CD4-positive, alpha-beta T cell treated with Interleukin-15 for 4 hours (primary cell): ENCODE results near the gene PNP.
"Not testable (repeated sequence)": the region's sequence is repeated elsewhere in the genome, so short reads cannot be mapped to it uniquely, and the experiment has no call there.

Source experiments
- DNase-seq: peaks from one replicate; pipeline ENCODE4 v3.0.0-alpha.2; 2020; ENCODE audit warnings: low spot score

The PNP gene

DNA sequence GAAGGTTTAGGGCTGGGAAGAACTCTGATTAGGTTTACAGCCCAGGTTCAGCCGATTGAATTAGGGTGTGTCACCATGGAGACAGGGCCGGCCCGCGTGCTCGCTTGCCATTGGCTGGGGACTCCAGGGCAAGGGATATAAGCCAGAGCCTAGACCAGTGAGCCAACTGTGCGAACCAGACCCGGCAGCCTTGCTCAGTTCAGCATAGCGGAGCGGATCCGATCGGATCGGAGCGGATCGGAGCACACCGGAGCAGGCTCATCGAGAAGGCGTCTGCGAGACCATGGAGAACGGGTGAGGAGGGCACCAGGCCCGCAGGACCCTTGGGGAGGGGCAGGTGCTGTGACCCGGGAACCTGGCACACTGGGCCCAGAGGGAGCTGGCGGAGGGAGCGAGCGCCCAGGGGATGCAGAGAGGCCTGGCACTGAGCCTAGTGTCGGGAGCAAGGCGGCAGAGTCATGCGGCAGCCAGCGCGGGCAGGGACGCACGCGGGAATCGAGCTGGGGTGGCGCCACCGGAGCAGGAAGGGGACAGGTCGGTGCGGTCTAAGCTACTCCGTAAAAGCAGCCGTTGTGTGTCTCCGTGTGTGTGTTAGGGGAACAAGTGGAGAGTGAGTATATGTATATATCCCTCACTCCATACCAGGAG lies at the start of gene PNP:
TSS of gene PNP (plus strand) at position 165 of the 648 bp plus-strand sequence. CDS start at position 284, 119 bp downstream.
- DNase-seq: peak; percentile 93

DNA sequence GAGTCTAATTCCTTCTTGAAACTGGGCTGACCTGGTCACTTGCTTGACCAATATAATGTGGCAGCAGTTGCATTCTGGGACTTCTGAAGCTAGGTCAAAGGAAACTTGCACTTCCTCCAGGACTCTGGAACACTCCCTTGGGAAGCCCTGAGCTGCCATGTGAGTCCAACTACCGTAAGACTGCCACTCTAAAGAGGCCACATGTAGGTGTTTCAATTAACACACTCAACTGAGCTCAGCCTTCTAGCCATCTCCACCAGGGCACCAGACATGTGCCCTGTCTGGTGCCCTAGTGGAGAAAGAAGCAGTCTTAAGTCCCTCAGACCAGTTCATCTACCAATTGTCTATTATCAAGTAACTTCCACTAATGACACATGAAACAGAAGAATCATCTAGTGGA lies 49.8 kb upstream of the PNP start:
- no peak for DNase-seq

DNA sequence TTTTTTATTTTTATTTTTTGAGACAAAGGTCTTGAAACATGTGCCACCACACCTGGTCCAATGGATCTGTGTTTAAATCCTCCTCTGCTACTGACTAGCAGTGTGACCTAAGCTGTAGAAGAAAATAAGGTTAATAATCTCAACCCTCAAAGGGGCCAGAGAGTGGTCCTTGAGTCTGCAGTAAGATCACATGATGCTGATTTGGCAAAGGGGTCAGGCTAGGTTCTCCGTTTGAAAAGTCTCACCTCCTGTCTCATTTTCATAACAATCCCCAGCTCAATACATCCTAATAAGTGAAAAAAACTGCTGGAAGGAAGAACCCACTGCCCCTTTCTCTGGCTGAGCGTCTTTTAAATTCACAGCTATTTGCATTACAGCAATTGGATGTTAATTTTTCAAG lies 47.9 kb upstream of the PNP start:
- DNase-seq: no peak

DNA sequence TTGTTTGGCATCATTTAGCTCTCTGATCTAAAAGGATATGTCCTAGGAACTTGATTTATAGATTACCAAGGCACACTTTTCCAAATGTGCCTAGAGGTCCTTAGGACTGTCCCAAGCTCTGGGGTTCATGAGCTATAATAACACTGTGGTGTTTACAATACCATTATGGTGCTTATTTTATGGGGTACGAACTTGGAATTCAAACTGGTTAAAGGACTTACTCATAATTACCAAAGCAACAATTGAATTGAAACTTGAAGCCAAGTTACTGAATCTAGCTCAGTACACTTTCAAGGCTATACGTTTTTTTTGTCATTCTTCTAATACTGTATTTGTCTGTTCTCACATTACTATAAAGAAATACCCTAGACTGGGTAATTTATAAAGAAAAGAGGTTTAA lies 46.3 kb upstream of the PNP start:
- DNase-seq: no peak

DNA sequence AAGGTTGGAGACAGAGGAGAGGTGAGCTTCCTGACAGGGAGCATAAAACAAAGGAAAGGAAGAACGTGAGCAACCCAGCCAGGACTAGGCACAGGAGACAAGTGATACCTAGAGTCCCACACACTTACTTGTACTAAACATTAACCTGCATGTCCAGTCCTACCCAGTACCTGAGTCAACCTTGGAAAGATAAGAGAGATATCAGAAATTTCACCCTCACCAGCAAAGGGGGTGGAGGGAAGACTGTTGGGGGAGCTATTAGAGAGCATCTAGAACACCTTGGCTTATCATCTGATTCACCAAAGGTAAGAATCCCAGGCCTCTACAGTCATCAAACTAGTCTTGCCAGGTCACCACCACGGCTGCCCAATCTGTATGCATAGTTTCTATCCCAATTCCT lies 44.4 kb upstream of the PNP start:
- no peak for DNase-seq

DNA sequence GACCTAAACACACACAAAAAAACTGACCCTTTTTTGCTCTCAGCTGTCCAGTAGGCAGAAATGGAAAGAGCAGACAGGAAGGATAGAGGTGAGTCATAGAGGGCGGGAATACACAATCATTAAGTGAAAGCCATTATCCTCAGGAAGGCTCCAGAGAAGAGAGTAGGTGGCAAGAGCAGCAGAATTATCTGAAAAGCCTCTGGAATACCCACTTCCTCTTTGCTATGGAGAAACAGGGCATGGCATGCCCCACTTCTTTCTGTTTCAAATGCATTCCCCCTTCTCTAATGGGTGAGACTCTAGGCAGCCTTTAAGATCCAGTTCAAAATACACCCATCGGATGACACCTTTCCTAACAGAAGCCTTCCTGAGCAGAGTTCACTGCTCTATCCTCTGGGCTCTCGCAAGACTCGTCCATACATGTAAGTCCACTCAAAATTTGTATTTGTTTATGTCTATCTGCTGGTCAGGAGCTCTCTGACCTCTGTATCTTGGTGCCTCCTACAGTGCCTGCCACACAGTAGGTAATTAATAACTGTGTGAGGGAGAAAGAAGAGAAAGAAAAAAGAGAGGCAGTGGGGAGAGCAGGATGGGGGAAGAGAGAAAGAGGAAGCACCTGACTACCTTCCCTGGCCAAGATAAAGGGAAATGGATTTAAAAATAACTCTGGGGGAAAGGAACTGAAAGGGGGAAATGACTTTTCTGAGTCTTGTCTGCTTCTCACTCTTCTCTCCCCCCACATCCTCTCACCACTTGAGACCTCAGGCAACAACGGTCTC lies 41.8 kb upstream of the PNP start:
- DNase-seq: no peak

DNA sequence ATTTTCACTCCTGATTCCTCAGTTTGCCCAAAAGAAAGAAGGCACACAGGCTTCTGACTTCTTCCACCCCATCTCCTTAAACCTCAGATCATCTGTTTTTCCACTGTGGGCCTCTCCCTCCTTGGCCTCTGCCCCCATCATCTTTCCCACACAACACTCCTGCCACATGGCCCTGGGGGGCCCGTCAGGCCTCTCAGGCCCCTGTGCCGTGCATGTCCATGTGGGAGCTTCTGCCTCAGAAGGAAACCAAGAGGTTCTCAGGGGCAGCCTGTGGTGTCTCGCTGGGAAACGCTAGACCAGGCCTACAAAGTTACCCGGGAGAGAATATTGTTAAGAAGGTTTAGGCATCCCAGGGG lies 41.2 kb upstream of the PNP start:
- DNase-seq: no peak

DNA sequence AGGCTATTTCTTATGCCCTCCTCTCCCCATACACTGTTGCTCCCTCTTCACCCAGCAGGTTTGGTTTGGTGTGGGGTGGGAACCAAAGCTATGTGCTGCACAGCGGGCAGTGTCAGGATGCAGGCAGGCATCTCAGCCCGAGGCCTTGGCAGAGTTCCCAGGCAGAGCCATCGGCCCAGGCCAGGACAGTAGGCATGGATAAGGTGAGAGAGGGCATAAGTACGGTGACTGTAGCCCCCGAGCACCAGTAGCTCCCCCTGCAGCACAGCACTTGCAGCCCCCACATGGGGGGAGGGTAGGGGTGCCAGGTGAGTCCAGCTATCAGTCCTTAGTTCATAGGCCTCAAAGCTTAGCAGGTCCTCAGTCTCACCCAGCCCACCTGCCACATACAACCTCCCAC lies 40.4 kb upstream of the PNP start:
- DNase-seq: no peak

DNA sequence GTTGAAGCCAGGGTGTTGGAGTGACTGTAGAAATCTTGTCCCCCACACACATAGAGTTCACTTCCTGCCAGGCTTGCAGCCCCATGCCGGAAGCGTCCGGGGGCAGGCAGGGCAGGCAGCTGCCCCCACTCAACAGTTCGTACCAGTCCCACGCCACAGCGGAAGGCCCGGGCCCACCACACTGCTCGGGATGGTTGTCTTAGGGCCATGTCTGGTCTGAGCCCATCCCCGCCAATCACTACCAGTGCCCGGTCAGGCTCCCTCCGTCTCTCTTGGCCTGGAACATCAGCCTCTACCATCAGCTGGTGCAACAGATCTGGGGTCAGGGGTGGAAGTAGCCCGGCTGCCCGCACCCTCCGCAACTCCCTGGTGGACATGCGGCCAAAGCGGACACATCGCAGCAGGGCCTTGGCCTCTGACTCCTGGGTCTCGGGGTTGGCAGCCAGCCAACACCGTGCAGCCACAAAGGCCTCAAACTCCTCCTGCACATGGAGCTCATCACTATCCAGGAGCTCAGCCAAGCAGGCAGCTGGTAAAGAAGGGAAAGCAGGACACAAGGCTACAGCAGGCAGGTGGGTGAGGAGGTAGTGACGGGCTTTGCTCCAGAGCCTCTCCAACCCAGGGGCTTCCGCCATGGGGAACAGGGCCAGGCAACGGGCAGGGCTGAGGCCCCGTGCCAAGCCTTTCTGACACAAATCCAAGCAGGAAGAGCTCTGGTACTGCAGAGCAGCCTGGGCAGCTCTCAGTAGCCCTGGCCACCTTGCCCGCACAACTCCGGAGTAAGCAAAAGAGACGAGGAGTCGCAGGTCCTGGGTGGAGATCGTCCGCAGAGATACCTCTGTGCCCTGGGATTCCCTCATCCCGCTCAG lies 39.2 kb upstream of the PNP start:
- DNase-seq: no peak

DNA sequence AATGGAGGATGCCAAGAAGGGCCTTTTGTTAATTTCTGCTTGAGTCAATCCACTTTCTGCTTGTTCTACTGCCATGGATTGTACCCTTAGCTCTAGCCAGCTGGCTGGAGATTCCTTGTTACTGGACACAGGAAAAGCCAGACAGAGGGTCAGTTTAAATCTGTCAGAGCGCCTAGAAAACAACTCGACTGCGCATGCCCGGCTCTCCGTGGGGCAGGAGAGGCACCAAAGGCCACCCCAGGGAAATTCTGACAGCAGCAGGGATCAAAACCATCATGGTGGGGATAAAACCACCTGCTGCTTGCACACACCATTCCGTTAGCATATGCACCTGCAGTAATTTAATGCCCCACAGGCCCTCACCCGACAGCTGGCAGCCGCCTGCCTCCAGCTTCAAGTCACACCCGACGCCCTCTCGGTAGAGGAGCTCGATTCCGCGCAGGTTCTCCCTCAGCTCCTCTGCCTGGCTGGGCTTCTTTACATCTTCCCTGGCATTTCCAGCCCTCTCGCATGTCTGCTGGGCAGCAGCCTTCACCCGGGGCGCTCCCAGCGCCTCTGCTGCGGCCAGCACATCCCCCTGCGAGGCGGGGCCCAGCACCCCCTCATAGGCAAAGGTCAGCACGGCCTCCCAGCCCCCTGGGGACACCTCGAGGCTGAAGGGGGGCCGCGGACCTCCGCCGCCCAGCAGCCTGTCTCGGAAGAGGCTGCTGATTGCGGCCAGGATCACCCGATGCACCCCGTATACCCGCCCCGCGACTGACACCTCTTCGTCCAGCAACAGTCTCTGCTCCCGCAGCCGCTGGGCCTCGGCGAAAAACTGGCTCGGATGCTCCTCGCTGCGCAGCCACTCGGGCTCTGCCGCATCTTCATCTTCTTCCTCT lies 34.3 kb upstream of the PNP start:
- no peak for DNase-seq

DNA sequence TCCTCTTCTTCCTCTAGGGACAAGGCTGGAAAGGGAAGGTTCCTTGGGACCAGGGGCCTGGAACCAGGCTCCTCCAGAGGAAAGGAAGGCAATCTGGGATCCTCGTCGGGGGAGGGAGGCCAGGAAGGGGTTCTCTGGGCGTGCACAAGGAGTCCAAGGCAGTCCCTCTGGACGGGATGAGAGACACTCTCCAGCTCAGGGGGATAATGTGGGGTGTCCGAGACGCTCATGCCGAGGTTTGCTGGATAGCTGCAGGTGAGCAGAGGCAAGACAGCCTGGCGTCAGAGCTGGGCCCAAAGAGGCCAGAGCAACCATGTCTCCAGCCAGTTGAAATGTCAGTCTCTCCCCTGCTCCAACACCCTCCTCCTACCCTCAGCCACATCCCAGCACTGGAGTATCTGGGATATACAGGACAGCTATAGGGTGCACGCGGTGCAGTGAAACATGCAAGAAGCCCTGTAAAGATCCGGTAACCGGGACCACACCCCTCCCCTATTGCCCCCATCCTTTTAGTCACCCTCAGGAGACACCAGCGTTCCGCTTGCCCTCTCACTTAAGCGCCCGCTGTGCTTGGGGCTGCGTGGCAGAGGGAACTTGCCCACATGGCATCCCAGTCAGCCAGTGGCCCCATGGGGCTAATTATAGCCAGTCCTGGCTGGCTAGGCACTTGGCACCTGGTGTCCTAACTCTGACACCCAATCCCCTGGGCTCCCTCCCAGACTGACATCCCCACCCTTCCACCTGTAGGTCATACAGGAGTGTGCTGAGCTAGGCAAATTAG lies 33.4 kb upstream of the PNP start, which contains the start of gene KLHL33:
TSS of gene KLHL33 (minus strand) at position 585 of the 781 bp plus-strand sequence. CDS start at position 230, 355 bp downstream.
- DNase-seq: no peak

DNA sequence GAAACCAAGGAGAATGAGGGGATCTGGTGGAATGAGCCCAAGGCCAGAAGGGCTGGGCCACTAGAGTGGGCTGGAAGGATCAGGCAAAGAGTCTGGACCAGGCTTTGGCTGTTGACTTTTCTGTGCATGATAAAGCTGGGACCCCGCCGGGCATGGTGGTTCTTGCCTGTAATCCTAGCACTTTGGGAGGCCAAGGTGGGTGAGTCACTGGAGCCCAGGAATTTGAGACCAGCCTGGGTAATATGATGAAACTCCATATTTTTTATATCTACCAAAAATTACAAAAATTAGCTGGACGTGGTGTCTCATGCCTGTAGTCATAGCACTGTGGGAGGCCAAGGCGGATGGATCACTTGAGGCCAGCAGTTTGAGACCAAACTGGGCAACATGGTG lies 32.8 kb upstream of the PNP start:
- DNase-seq: no peak

DNA sequence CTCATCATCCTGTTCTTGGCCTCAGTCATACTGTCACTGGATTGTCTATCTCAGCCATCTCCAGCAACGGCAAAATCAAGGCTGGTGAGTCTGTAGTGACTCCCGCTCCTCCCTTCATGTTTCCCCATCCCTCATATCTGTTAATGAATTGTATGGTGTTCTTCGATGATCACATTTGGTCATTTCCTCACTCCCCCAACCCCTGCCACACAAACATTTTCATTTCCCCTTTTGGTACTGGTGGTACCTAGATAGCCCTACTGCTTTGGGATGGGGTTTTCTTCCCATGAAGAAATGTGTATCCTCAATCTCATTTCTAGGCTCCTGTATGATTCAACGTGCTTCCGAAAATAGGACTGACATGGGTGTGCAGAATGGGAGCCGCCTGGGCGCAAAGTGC lies 30.5 kb upstream of the PNP start:
- DNase-seq: no peak

DNA sequence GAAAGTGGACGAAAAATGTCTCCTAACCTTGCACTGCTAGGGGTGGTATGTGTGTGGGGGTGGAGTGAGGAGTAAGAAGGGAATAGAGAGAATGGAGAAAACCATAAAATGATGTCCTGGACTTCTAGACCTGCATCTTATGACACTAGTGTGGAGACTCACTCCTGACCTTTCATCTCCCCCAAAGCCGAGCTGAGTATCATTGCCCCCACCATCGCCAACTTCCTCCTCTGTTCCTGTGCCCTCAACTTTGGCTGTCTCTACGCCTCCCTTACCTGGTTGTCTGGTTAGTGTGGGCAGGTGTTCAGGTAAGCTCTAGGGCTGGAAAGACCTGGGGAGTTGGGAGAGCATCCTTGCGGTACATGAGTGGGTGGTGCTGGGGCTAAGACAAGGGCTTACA lies 28.7 kb upstream of the PNP start:
- no peak for DNase-seq

DNA sequence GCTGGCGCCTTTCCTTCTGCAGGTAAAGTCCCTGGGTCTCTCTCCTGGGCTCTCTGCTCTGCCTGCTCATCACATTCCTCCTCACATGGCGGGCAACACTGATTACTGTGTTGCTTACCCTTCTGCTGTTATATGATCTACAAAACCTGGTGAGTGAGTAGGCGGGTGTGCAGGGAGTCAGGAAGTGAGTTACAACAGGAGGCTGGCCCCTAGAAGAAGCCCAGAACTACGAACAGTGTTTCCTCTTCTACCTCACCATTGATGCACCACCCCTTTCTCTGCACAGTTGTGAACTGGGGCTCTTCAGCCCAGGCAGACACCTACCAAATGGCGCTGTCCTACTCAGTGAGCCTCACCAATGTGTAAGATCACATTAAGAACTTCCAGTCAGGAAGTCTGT lies 28.3 kb upstream of the PNP start:
- DNase-seq: peak; percentile 19

DNA sequence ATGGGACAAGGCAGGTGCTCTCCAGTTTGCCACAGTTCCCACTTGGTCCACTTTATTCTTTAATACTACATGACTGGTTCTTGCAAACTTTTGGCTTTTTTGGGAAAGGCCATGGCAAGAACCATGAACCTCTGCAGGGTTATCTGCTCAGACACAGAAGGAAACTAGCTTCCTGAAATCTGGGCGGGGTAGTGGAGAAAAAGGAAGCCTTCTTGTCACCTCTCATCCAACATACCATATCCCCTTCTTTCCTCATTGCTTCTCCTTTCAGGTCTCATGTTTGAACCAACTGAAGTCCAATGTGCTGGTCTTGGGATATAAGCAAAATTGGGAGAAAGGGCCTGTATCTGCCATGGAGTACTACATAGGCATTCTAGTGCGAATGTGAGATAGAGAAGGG lies 27.7 kb upstream of the PNP start:
- no peak for DNase-seq

DNA sequence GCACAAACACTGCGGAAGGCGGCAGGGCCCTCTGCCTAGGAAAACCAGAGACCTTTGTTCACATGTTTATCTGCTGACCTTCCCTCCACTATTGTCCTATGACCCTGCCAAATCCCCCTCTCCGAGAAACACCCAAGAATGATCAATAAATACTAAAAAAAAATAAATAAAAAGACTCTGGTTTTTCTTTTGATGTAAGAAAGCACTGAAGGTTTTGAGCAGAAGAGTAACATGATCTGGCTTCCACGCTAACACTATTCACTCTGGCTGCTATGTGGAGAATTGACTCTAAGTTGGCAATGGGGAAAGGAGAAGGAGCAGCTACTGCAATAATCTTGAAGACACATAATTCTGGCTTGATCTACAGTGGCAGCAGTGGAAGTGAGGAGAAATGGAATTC lies 25.6 kb upstream of the PNP start:
- DNase-seq: not testable (repeated sequence)

DNA sequence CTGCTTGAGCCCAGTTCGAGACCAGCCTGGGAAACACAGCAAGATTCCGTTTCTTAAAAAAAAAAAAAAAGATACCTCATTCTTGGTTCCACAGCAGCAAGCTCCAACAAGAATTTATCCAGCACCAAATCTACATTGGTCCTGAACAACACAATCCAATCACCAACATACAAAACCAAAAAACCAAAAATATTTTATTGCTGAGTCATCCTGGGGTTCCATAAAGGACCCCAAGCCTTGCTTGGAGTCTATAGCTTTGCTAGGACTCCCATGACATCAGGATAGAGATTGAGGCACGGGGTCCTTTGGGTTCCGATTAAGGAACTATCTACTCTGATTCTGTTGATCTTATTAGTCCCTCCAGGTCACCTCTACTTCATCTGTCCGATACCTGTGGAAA lies 22.3 kb upstream of the PNP start:
- DNase-seq: no peak

DNA sequence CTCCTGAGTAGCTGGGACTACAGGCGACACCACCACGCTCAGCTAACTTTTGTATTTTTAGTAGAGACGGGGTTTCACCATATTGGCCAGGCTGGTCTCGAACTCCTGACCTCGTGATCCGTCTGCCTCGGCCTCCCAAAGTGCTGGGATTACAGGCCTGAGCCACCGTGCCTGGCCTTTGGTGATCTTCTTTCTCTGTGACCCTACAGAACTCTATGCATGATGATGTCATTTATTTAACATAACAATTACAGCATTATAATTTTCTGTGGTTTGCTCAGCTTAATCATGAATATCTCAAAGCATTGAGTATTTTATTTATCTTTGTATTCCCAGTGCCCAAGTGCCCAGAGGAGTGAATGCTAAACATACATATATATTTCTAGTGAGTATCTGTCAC lies 16.4 kb upstream of the PNP start:
- DNase-seq: not testable (repeated sequence)

DNA sequence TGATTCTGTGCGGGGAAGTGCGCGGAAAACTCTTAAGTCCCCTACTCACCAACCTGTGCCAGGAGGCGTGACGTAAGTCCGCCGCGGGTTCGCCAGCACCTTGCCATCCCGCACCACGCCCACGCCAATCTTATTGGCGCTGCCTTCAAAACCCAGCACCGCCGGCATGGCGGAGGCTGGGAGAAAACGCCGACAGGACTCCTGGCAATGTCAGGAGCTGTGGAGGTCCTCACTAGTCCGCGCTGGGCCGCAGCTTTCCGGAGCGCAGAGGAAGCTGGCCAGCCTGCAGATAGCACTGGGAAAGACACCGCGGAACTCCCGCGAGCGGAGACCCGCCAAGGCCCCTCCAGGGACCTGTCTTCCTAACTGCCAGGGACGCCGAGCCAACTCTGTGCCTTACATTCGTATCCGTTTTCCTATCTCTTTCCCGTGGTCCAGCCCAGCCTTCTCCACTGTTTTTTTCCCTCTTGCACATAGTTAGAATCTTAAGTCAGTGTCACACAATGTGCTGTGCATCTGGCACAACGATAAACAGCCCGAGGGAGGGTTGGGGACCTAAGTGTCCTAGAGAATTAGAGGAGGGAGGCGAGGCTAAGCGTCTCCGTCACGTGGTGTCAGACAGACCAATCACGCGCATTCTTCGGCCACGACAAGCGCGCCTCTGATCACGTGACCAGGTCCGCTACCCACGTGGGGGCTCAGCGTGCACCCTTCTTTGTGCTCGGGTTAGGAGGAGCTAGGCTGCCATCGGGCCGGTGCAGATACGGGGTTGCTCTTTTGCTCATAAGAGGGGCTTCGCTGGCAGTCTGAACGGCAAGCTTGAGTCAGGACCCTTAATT lies 14.5 kb upstream of the PNP start, which contains the start of the genes APEX1 and OSGEP:
TSS of gene APEX1 (plus strand) at position 711 of the 839 bp plus-strand sequence. CDS start 420 bp downstream, outside the sequence.
TSS of gene OSGEP (minus strand) at position 297 of the 839 bp plus-strand sequence. CDS start at position 168, 129 bp downstream.
- peak; percentile 98 for DNase-seq
